Natural killer cell (primary cell): Measurements from ENCODE around the gene RRAGC. TPM values are rescaled to one million over a fixed set of nuclear protein-coding genes. Genes with fewer than 3 reads are reported as not detected.

ENCODE experiments used
- ATAC-seq, 3 donors: fragments of 150-1000 bp in 2 of 3; fragments of 200-7000 bp in 1 of 3; cut with Tn5 transposase; 1 replicate in 1 of 3; 2 replicates in 2 of 3; pipeline ENCODE4 v1.10.0; 2021; ENCODE audit warnings: mild to moderate bottlenecking in 2 of 3, moderate library complexity in 2 of 3
- DNase-seq, 2 donors: peaks; one replicate each; pipeline versions ENCODE4 v3.0.0 to v3.0.0-alpha.2; 2013 to 2021; ENCODE audit warnings: mixed read lengths in 1 of 2
- H3K27ac ChIP-seq: one replicate; pipeline ENCODE4 v1.5.1; 2013; ENCODE audit warnings: mild to moderate bottlenecking, low read length
- H3K27me3 ChIP-seq: one replicate; pipeline ENCODE4 v1.6.1; 2013; ENCODE audit warnings: low read length; ENCODE audit not compliant: control insufficient read depth, insufficient read depth
- H3K36me3 ChIP-seq: one replicate; pipeline ENCODE4 v1.6.1; 2013; ENCODE audit warnings: low read length; ENCODE audit not compliant: control insufficient read depth, insufficient read depth
- H3K4me1 ChIP-seq: one replicate; pipeline ENCODE4 v1.6.1; 2013; ENCODE audit warnings: low read length; ENCODE audit not compliant: control insufficient read depth, insufficient read depth
- H3K4me3 ChIP-seq: one replicate; pipeline ENCODE4 v1.5.1; 2013; ENCODE audit warnings: low read length
- H3K9me3 ChIP-seq: one replicate; pipeline ENCODE4 v1.6.1; 2013; ENCODE audit warnings: low read length; ENCODE audit not compliant: control insufficient read depth, insufficient read depth
- H3K27ac Mint-ChIP-seq, 2 donors: one replicate each; pipeline ENCODE4 v1.8.0; 2022; ENCODE audit warnings: mild to moderate bottlenecking in 2 of 2, mixed read lengths in 2 of 2, moderate library complexity in 1 of 2
- H3K27me3 Mint-ChIP-seq, 2 donors: one replicate each; pipeline ENCODE4 v1.8.0; 2022; ENCODE audit warnings: low read depth in 2 of 2, mixed read lengths in 2 of 2
- H3K36me3 Mint-ChIP-seq: one replicate; pipeline ENCODE4 v1.8.0; 2022; ENCODE audit warnings: mixed read lengths
- H3K4me1 Mint-ChIP-seq, 2 donors: one replicate each; pipeline ENCODE4 v1.8.0; 2022; ENCODE audit warnings: mixed read lengths in 2 of 2
- H3K4me3 Mint-ChIP-seq: one replicate; pipeline ENCODE4 v1.8.0; 2022; ENCODE audit warnings: mild to moderate bottlenecking, moderate library complexity, mixed read lengths
- H3K9me3 Mint-ChIP-seq, 2 donors: one replicate each; pipeline ENCODE4 v1.8.0; 2022; ENCODE audit warnings: mixed read lengths in 2 of 2
- WGBS: methylation state at CpG from one replicate; pipeline ENCODE4 v1.1.7; 2013; ENCODE audit warnings: missing lambda C conversion rate; ENCODE audit not compliant: insufficient coverage; 5-methylcytosine and 5-hydroxymethylcytosine counted together
- intact Hi-C: fragments of 100-400 bp; cut with micrococcal nuclease; formaldehyde crosslinking; loops from one replicate; pipeline ENCODE4 v1.14.2; 2022
- total RNA-seq, 4 donors: library from RNA; stranded (reverse); fragments of 120-200 nt in 1 of 4; gene quantifications; one replicate each; pipeline versions ENCODE4 v1.2.3 to v1.2.4, GENCODE V29; 2013 to 2022
- TF ChIP-seq, protein P1 (sequence below): fragments of 200-600 bp; IDR thresholded peaks from one replicate; pipeline ENCODE4 v1.8.0; 2022; ENCODE audit warnings: antibody characterized with exemption

The RRAGC gene
- total RNA-seq, 3 donors from 2014 or later (not counting 1 experiment from before 2014, with no cell fraction given) = 15.9 to 24.9 (median 22.0) TPM

DNA sequence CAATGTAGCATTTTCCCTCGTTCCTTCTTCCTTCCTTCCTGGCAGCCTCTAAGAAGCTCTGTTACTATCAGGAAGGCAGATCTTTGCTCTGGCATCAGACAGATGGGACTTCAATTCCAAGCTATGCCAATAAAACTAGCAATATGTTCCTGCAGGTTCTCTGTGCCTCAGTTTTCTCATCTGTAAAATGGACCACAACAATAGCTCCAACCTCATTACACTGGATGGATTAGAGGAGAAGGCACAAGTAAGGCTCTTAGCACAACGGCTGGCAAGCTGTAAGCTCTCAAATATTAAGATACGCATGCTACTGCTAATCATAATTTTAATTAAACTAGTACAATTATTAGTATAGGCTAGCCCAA, 27.2 kb downstream of the RRAGC start:
- Histone ChIP-seq H3K27me3 (no peaks in the 10 kb centered on the region), H3K27ac (no peak overlapping the region), H3K9me3 (no peaks in the 10 kb centered on the region), H3K36me3 (no peaks in the 10 kb centered on the region), H3K4me1 (no peaks in the 10 kb centered on the region), H3K4me3 (no peak overlapping the region)
- Mint-ChIP-seq H3K4me1 (peaks cover 0 to 5% of the 10 kb centered on the region in 2 donors), H3K27me3 (peaks cover 11 to 22% of the 10 kb centered on the region in 2 donors), H3K36me3 (no peaks in the 10 kb centered on the region), H3K9me3 (no peaks in the 10 kb centered on the region), H3K27ac (no peak overlapping the region), H3K4me3 (no peak overlapping the region)
- WGBS = 86% methylated on average over 1 of the region's 3 CpGs
- DNase-seq (no peak), ATAC-seq (no peak)
- intact Hi-C loops = no loop called here
- TF ChIP-seq, protein P1, sequence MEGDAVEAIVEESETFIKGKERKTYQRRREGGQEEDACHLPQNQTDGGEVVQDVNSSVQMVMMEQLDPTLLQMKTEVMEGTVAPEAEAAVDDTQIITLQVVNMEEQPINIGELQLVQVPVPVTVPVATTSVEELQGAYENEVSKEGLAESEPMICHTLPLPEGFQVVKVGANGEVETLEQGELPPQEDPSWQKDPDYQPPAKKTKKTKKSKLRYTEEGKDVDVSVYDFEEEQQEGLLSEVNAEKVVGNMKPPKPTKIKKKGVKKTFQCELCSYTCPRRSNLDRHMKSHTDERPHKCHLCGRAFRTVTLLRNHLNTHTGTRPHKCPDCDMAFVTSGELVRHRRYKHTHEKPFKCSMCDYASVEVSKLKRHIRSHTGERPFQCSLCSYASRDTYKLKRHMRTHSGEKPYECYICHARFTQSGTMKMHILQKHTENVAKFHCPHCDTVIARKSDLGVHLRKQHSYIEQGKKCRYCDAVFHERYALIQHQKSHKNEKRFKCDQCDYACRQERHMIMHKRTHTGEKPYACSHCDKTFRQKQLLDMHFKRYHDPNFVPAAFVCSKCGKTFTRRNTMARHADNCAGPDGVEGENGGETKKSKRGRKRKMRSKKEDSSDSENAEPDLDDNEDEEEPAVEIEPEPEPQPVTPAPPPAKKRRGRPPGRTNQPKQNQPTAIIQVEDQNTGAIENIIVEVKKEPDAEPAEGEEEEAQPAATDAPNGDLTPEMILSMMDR = no peak

DNA sequence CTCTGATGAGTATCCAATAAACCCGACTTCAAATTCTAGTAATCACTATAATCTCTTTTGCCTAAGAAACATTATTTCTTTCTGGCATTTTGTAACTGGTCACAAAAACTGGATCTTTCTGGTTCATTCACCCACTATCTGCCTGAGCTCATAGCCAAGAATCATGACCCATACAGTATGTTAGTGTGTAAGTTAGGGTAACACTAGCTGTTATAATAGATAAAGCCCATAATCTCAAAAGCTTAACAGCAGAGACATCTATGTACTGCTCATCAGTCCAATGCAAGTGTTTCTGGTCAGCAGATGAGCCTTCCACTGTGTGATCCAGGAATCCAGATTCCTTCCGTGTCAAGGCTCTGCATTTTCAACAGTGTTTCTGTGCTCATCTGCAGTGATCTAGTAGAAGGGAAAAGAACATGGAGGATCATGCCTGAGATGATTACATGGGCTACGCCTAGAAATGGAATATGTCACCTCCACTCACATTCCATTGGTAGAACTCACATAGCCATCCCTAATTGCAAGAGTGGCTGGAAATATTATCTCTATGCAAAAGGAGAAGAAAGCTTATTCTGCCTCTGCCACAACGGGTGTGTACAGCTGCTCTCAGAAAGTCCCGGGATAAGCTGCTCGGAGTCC, 27.7 kb downstream of the RRAGC start:
- TF ChIP-seq, protein P1 = no peak
- H3K27me3 Mint-ChIP-seq = peaks cover 11 to 22% of the 10 kb centered on the region in 2 donors
- H3K27ac ChIP-seq = no peak overlapping the region
- intact Hi-C loops = no loop called here
- no peaks in the 10 kb centered on the region for H3K4me1 ChIP-seq
- no peaks in the 10 kb centered on the region for H3K36me3 Mint-ChIP-seq
- ATAC-seq (no peak), DNase-seq (no peak)
- WGBS = 91% methylated on average over 6 of the region's 6 CpGs
- H3K4me3 Mint-ChIP-seq = no peak overlapping the region
- H3K27me3 ChIP-seq = no peaks in the 10 kb centered on the region
- peaks cover 0 to 5% of the 10 kb centered on the region in 2 donors for H3K4me1 Mint-ChIP-seq
- H3K9me3 ChIP-seq = no peaks in the 10 kb centered on the region
- H3K27ac Mint-ChIP-seq = no peak overlapping the region
- no peaks in the 10 kb centered on the region for H3K36me3 ChIP-seq
- no peaks in the 10 kb centered on the region for H3K9me3 Mint-ChIP-seq
- H3K4me3 ChIP-seq = no peak overlapping the region

DNA sequence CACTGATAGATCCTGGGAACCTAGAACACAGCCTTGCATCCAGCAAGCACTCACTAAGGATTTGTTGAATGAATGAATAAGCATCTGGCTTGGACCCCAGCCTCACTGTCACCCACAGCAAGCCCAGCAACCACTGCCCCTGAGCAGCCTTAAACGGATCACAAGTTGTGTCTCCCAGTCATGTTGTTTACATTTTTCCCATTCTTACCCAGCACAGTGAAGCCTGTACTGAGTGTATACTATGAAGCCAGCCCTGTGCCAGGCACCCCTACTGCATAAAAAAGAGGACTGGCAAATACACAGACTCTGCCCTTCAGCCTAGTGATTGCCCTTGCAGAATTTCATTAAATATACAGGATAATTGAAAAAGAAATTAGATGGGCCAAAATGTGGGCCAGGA, 30.2 kb downstream of the RRAGC start:
- Histone ChIP-seq H3K36me3 (no peaks in the 10 kb centered on the region), H3K4me3 (no peak overlapping the region), H3K9me3 (no peaks in the 10 kb centered on the region), H3K4me1 (no peaks in the 10 kb centered on the region), H3K27me3 (no peaks in the 10 kb centered on the region), H3K27ac (no peak overlapping the region)
- Mint-ChIP-seq H3K9me3 (no peaks in the 10 kb centered on the region), H3K36me3 (no peaks in the 10 kb centered on the region), H3K4me1 (no peaks in the 10 kb centered on the region), H3K27ac (no peak overlapping the region), H3K27me3 (peaks cover 13 to 43% of the 10 kb centered on the region in 2 donors), H3K4me3 (no peak overlapping the region)
- 88% methylated on average over 1 of the region's 1 CpG for WGBS
- no peak for DNase-seq
- intact Hi-C loops = no loop called here
- TF ChIP-seq, protein P1 = no peak
- no peak for ATAC-seq

DNA sequence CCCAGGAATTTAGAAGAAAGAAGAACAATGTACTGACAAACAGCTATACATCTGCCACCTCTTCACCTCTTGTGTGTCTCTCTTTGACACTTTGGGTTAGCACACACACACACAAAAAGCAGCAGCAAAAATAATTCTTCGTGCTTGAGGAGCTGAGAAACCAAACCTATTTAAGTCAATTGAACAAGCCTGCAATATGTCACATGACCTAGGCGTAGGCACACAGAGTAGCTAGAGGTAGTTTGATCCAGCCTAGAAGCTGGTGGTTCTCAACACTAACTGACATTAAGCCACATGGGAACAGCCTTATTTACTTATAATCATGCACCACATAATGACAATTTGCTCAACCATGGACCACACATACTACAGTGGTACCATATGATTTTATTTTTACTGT, 32.3 kb downstream of the RRAGC start:
- H3K27ac Mint-ChIP-seq = no peak overlapping the region
- Histone ChIP-seq H3K4me3 (no peak overlapping the region), H3K27ac (no peak overlapping the region), H3K36me3 (no peaks in the 10 kb centered on the region), H3K4me1 (no peaks in the 10 kb centered on the region), H3K27me3 (no peaks in the 10 kb centered on the region), H3K9me3 (no peaks in the 10 kb centered on the region)
- H3K4me3 Mint-ChIP-seq = no peak overlapping the region
- DNase-seq (no peak), ATAC-seq (no peak)
- TF ChIP-seq, protein P1 = no peak
- peaks cover 13 to 43% of the 10 kb centered on the region in 2 donors for H3K27me3 Mint-ChIP-seq
- intact Hi-C loops = no loop called here
- WGBS = 75% methylated on average over 2 of the region's 2 CpGs
- no peaks in the 10 kb centered on the region for H3K9me3 Mint-ChIP-seq
- no peaks in the 10 kb centered on the region for H3K36me3 Mint-ChIP-seq
- no peaks in the 10 kb centered on the region for H3K4me1 Mint-ChIP-seq
